SK-N-SH (cell line): ENCODE measurements around the gene HEPHL1. TPM values are rescaled to one million over a fixed set of nuclear protein-coding genes. Genes with fewer than 3 reads are reported as not detected.

Experiments
- CTCF ChIA-PET: fragments of 300-600, 350-600 bp; formaldehyde crosslinking; extraction: SDS; loops from one replicate; lab custom pipeline; 2021; lab: Yijun Ruan, JAX
- POLR2A ChIA-PET: fragments of 350-600 bp; sonication (Branson Sonifier 250); formaldehyde crosslinking; extraction: SDS; loops from one replicate; lab custom pipeline; 2020; ENCODE audit warnings: antibody characterized with exemption, inconsistent platforms; lab: Yijun Ruan, JAX
- DNase-seq: peaks from one replicate; pipeline ENCODE4 v3.0.0; 2012
- H2AFZ ChIP-seq: fragments of 200-600 bp; sonication (generic); 2 replicates; pipeline ENCODE4 v1.8.1; 2016; ENCODE audit warnings: antibody characterized with exemption, mild to moderate bottlenecking, low read depth
- H3F3A ChIP-seq: fragments of 200-600 bp; sonication (generic); replicated peaks from 2 replicates; pipeline ENCODE3; 2016; ENCODE audit warnings: antibody characterized with exemption, mild to moderate bottlenecking; ENCODE audit not compliant: insufficient read depth
- H3K27ac ChIP-seq, 2 experiments: fragments of 200-500 bp in 1 of 2; fragments of 200-600 bp in 1 of 2; sonication (Bioruptor generic) in 1 of 2; sonication (generic), shearing (Covaris generic) in 1 of 2; 2 replicates each; pipeline versions ENCODE4 v1.5.1 to v1.6.1; 2014 to 2016; ENCODE audit warnings: low read depth in 2 of 2, inconsistent platforms in 1 of 2, low read length in 1 of 2, mild to moderate bottlenecking in 1 of 2, mixed read lengths in 1 of 2
- H3K27me3 ChIP-seq: fragments of 200-600 bp; sonication (generic), shearing (Covaris generic); 2 replicates; pipeline ENCODE4 v1.6.1; 2016; ENCODE audit warnings: mixed run types; ENCODE audit not compliant: insufficient read depth
- H3K36me3 ChIP-seq, 2 experiments: fragments of 200-500 bp in 1 of 2; fragments of 200-600 bp in 1 of 2; sonication (Bioruptor generic) in 1 of 2; sonication (generic) in 1 of 2; replicated peaks in 1 of 2; 2 replicates each; pipeline versions ENCODE3 to v1.5.1; 2014 to 2016; ENCODE audit warnings: low read length in 1 of 2, mild to moderate bottlenecking in 1 of 2; ENCODE audit not compliant: insufficient read depth in 2 of 2, control insufficient read depth in 1 of 2
- H3K4me1 ChIP-seq, 2 experiments: fragments of 200-500 bp in 1 of 2; fragments of 200-600 bp in 1 of 2; sonication (Bioruptor generic) in 1 of 2; sonication (generic), shearing (Covaris generic) in 1 of 2; 2 replicates each; pipeline versions ENCODE4 v1.5.1 to v1.6.1; 2014 to 2016; ENCODE audit warnings: low read depth in 1 of 2, low read length in 1 of 2, mixed run types in 1 of 2; ENCODE audit not compliant: insufficient read depth in 2 of 2, control insufficient read depth in 1 of 2
- H3K4me2 ChIP-seq: fragments of 200-600 bp; sonication (generic), shearing (Covaris generic); 2 replicates; pipeline ENCODE4 v1.6.1; 2017; ENCODE audit warnings: mixed run types
- H3K4me3 ChIP-seq, 2 experiments: fragments of 200-500 bp in 1 of 2; fragments of 200-600 bp in 1 of 2; sonication (Bioruptor generic) in 1 of 2; sonication (generic), shearing (Covaris generic) in 1 of 2; 2 replicates each; pipeline versions ENCODE4 v1.5.1 to v1.8.1; 2014 to 2016; ENCODE audit warnings: low read depth in 2 of 2, inconsistent platforms in 1 of 2, low read length in 1 of 2, mild to moderate bottlenecking in 1 of 2, mixed read lengths in 1 of 2, moderate library complexity in 1 of 2
- H3K79me2 ChIP-seq: fragments of 200-600 bp; sonication (generic); 2 replicates; pipeline ENCODE4 v1.8.1; 2017; ENCODE audit warnings: mild to moderate bottlenecking; ENCODE audit not compliant: insufficient read depth
- H3K9ac ChIP-seq: fragments of 200-600 bp; sonication (generic); 2 replicates; pipeline ENCODE4 v1.6.1; 2017; ENCODE audit warnings: mixed run types
- H3K9me2 ChIP-seq: fragments of 200-600 bp; sonication (generic); 2 replicates; pipeline ENCODE4 v1.6.1; 2017; ENCODE audit warnings: mixed run types
- H3K9me3 ChIP-seq: fragments of 200-600 bp; sonication (generic); 2 replicates; pipeline ENCODE4 v1.6.1; 2017; ENCODE audit warnings: mixed run types, mild to moderate bottlenecking, moderate library complexity
- H4K20me1 ChIP-seq: fragments of 200-600 bp; sonication (generic); 2 replicates; pipeline ENCODE4 v1.6.1; 2017; ENCODE audit warnings: mild to moderate bottlenecking, mixed run types; ENCODE audit not compliant: insufficient read depth
- EP300 ChIP-seq, 2 experiments: IDR thresholded peaks; 2 replicates each; pipeline versions ENCODE4 v1.4.0 to v1.6.1; 2012; ENCODE audit warnings: borderline replicate concordance in 1 of 2, low read depth in 1 of 2, low read length in 1 of 2
- FOXM1 ChIP-seq: IDR thresholded peaks from 2 replicates; pipeline ENCODE4 v1.4.0; 2012; ENCODE audit warnings: low read depth, mild to moderate bottlenecking
- MEF2A ChIP-seq: IDR thresholded peaks from 2 replicates; pipeline ENCODE4 v1.4.0; 2012; ENCODE audit warnings: low read depth, borderline replicate concordance
- MXI1 ChIP-seq: IDR thresholded peaks from 2 replicates; pipeline ENCODE4 v1.6.1; 2012; ENCODE audit warnings: mild to moderate bottlenecking, low read depth, low read length, improper control_type of control experiment
- NRF1 ChIP-seq: IDR thresholded peaks from 2 replicates; pipeline ENCODE4 v1.6.1; 2012; ENCODE audit warnings: low read depth, mild to moderate bottlenecking, low read length
- POLR2AphosphoS5 ChIP-seq: IDR thresholded peaks from 2 replicates; pipeline ENCODE4 v1.6.1; 2012; ENCODE audit warnings: low read depth, low read length
- RAD21 ChIP-seq: IDR thresholded peaks from 2 replicates; pipeline ENCODE4 v1.6.1; 2012; ENCODE audit warnings: mild to moderate bottlenecking, low read length
- RCOR1 ChIP-seq: fragments of 150-350 bp; IDR thresholded peaks from 2 replicates; pipeline ENCODE4 v1.6.1; 2017; ENCODE audit warnings: antibody characterized with exemption, low read length
- RFX5 ChIP-seq: IDR thresholded peaks from 2 replicates; pipeline ENCODE4 v1.6.1; 2012; ENCODE audit warnings: mild to moderate bottlenecking, improper control_type of control experiment, low read length
- RXRA ChIP-seq: IDR thresholded peaks from 2 replicates; pipeline ENCODE4 v1.4.0; 2012; ENCODE audit warnings: low read depth, mild to moderate bottlenecking, borderline replicate concordance
- SIN3A ChIP-seq: IDR thresholded peaks from 2 replicates; pipeline ENCODE4 v1.6.1; 2012; ENCODE audit warnings: low read depth, mild to moderate bottlenecking, low read length, moderate library complexity, borderline replicate concordance
- TAF1 ChIP-seq: IDR thresholded peaks from 2 replicates; pipeline ENCODE4 v1.6.1; 2012; ENCODE audit warnings: low read depth, mild to moderate bottlenecking, low read length, moderate library complexity, borderline replicate concordance
- YY1 ChIP-seq: IDR thresholded peaks from 2 replicates; pipeline ENCODE4 v1.4.0; 2012; ENCODE audit warnings: low read depth, mild to moderate bottlenecking
- WGBS: methylation state at CpG from one replicate; pipeline ENCODE4 v1.1.6; 2017; ENCODE audit warnings: low lambda C conversion rate; 5-methylcytosine and 5-hydroxymethylcytosine counted together
- polyA plus RNA-seq, 3 experiments: library from polyadenylated mRNA; depleted of rRNA; stranded (reverse); fragments of >200 nt; gene quantifications; 2 replicates each; pipeline ENCODE4 v1.2.3, GENCODE V29; 2012
- TF ChIP-seq, protein P1 (sequence below): IDR thresholded peaks from 2 replicates; pipeline ENCODE4 v1.4.0; 2012; ENCODE audit warnings: low read depth, borderline replicate concordance
- TF ChIP-seq, protein P2 (sequence below): IDR thresholded peaks from 2 replicates; pipeline ENCODE4 v1.6.1; 2012; ENCODE audit warnings: mild to moderate bottlenecking, low read depth, low read length, moderate library complexity
- TF ChIP-seq, protein P3 (sequence below): IDR thresholded peaks from 2 replicates; pipeline ENCODE4 v1.4.0; 2012; ENCODE audit warnings: low read depth, borderline replicate concordance

HEPHL1 gene
- polyA plus RNA-seq, 1 of the 3 experiments (the other 2 are of a cell fraction) = not detected

DNA sequence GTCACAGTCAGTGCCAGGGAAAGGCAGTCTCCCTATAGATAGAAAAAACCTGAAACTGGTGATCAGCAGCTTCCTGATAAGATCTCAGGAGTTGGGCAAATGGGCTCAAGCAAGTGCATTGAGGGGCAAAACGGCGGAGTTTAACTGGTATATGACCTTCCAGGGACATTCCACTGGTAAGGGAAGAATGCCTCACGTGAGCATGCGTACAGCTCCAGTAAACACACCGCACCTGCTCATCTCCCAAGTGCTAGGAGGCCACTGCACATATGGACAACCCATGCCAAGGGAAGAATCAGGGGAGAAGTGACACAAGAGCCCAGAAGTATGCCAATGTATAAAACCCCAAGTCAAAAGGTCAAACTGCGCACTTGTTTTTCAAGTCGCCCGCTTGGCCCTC lies 11.6 kb downstream of the HEPHL1 start:
- WGBS = 47% methylated on average over 8 of the region's 8 CpGs
- H3K36me3 ChIP-seq = no peaks in the 10 kb centered on the region
- no peaks in the 10 kb centered on the region for H3K9me2 ChIP-seq
- H3K4me3 ChIP-seq = no peak overlapping the region
- no peaks in the 10 kb centered on the region for H3F3A ChIP-seq
- no peaks in the 10 kb centered on the region for H3K9me3 ChIP-seq
- H3K4me1 ChIP-seq = no peaks in the 10 kb centered on the region
- H3K4me2 ChIP-seq = no peak overlapping the region
- no peaks in the 10 kb centered on the region for H4K20me1 ChIP-seq
- no peak overlapping the region for H3K27ac ChIP-seq
- H2AFZ ChIP-seq = no peak overlapping the region
- no peak for DNase-seq
- POLR2A ChIA-PET = no interaction called here
- H3K79me2 ChIP-seq = no peaks in the 10 kb centered on the region
- no peak overlapping the region for H3K9ac ChIP-seq
- no peaks in the 10 kb centered on the region for H3K27me3 ChIP-seq
- no peak for TF ChIP-seq FOXM1
- no peak for TF ChIP-seq POLR2AphosphoS5
- TF ChIP-seq NRF1 = no peak
- TF ChIP-seq RFX5 = no peak
- TF ChIP-seq YY1 = no peak
- TF ChIP-seq SIN3A = no peak
- TF ChIP-seq RAD21 = no peak
- TF ChIP-seq RXRA = no peak
- no peak for TF ChIP-seq EP300 (IDR thresholded peaks at IDR 0.05; ENCODE audit: borderline replicate concordance in 1 of 2, low read depth in 1 of 2, low read length in 1 of 2)
- TF ChIP-seq TAF1 = no peak
- TF ChIP-seq MXI1 = no peak
- TF ChIP-seq, protein P1, sequence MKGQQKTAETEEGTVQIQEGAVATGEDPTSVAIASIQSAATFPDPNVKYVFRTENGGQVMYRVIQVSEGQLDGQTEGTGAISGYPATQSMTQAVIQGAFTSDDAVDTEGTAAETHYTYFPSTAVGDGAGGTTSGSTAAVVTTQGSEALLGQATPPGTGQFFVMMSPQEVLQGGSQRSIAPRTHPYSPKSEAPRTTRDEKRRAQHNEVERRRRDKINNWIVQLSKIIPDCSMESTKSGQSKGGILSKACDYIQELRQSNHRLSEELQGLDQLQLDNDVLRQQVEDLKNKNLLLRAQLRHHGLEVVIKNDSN = no peak
- no peak for TF ChIP-seq MEF2A
- TF ChIP-seq, protein P2, sequence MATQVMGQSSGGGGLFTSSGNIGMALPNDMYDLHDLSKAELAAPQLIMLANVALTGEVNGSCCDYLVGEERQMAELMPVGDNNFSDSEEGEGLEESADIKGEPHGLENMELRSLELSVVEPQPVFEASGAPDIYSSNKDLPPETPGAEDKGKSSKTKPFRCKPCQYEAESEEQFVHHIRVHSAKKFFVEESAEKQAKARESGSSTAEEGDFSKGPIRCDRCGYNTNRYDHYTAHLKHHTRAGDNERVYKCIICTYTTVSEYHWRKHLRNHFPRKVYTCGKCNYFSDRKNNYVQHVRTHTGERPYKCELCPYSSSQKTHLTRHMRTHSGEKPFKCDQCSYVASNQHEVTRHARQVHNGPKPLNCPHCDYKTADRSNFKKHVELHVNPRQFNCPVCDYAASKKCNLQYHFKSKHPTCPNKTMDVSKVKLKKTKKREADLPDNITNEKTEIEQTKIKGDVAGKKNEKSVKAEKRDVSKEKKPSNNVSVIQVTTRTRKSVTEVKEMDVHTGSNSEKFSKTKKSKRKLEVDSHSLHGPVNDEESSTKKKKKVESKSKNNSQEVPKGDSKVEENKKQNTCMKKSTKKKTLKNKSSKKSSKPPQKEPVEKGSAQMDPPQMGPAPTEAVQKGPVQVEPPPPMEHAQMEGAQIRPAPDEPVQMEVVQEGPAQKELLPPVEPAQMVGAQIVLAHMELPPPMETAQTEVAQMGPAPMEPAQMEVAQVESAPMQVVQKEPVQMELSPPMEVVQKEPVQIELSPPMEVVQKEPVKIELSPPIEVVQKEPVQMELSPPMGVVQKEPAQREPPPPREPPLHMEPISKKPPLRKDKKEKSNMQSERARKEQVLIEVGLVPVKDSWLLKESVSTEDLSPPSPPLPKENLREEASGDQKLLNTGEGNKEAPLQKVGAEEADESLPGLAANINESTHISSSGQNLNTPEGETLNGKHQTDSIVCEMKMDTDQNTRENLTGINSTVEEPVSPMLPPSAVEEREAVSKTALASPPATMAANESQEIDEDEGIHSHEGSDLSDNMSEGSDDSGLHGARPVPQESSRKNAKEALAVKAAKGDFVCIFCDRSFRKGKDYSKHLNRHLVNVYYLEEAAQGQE = no peak
- no peak for TF ChIP-seq RCOR1
- CTCF ChIA-PET = no interaction called here

DNA sequence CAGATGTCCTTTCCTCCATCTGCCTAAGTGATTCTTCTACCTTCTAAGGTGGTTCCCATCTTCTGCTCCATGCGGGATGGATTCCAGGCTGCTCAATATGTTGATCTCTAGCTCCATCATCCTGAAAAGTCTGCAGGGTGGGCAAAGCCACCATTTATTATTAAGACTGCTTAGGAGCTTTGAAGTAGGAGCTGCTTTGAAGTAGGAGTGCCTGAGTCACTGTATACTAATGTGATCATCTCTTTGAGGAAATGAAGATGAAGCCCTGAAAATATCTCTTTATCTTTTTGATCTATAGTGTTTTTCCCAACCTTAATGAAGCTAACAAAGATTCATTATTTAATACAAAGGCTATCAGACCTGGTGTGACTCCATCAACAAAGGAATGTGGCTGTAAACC lies 13.1 kb downstream of the HEPHL1 start:
- no peaks in the 10 kb centered on the region for H4K20me1 ChIP-seq
- no peaks in the 10 kb centered on the region for H3K36me3 ChIP-seq
- no peak for DNase-seq
- TF ChIP-seq, protein P3, sequence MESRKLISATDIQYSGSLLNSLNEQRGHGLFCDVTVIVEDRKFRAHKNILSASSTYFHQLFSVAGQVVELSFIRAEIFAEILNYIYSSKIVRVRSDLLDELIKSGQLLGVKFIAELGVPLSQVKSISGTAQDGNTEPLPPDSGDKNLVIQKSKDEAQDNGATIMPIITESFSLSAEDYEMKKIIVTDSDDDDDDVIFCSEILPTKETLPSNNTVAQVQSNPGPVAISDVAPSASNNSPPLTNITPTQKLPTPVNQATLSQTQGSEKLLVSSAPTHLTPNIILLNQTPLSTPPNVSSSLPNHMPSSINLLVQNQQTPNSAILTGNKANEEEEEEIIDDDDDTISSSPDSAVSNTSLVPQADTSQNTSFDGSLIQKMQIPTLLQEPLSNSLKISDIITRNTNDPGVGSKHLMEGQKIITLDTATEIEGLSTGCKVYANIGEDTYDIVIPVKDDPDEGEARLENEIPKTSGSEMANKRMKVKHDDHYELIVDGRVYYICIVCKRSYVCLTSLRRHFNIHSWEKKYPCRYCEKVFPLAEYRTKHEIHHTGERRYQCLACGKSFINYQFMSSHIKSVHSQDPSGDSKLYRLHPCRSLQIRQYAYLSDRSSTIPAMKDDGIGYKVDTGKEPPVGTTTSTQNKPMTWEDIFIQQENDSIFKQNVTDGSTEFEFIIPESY = no peak
- no peak for TF ChIP-seq TAF1
- no peak for TF ChIP-seq NRF1
- TF ChIP-seq, protein P1 = no peak
- H3K4me3 ChIP-seq = no peak overlapping the region
- no peaks in the 10 kb centered on the region for H3K27me3 ChIP-seq
- 20% methylated on average over 1 of the region's 1 CpG for WGBS
- CTCF ChIA-PET = no interaction called here
- no peaks in the 10 kb centered on the region for H3K79me2 ChIP-seq
- no peaks in the 10 kb centered on the region for H3K9me2 ChIP-seq
- H2AFZ ChIP-seq = no peak overlapping the region
- no peaks in the 10 kb centered on the region for H3K9me3 ChIP-seq
- POLR2A ChIA-PET = no interaction called here
- H3F3A ChIP-seq = no peaks in the 10 kb centered on the region
- H3K4me1 ChIP-seq = no peaks in the 10 kb centered on the region
- no peak overlapping the region for H3K4me2 ChIP-seq
- H3K9ac ChIP-seq = no peak overlapping the region
- no peak overlapping the region for H3K27ac ChIP-seq
